ENCODE data around the gene SERPINA1. TPM values are rescaled to one million over a fixed set of nuclear protein-coding genes. Genes with fewer than 3 reads are reported as not detected.

The SERPINA1 gene
- total and polyA plus RNA-seq, 2 of the 13 experiments (the other 11 are each of a cell fraction or from before 2014, with no cell fraction given) = 3,266 to 11,015 TPM

DNA sequence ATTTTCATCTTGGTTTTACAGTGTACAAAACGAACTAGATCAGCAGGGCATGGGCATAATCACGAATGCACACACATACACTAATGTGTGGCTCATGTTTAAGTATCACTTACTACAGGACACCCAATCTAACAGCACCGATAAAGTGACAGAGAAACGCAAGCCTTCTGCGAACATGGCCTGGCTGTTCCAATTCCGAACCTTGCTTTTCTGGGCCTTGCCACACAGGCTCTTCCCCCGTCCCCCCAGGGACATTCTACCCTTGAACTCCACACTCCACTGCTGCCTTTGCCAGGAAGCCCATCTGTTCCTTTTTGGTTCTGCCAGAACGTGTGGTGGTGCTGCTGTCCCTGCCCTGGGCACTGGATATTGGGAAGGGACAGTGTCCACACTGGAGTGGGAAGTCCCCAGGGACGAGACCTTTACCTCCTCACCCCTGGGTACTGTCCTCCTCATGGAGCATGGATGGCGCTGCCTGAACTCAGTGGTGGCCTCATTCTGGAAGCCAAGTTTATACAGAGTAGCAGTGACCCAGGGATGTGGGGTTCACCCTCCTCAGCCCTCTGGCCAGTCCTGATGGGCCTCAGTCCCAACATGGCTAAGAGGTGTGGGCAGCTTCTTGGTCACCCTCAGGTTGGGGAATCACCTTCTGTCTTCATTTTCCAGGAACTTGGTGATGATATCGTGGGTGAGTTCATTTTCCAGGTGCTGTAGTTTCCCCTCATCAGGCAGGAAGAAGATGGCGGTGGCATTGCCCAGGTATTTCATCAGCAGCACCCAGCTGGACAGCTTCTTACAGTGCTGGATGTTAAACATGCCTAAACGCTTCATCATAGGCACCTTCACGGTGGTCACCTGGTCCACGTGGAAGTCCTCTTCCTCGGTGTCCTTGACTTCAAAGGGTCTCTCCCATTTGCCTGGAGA is 7.9 kb downstream of the SERPINA1 start (continued):
- TF ChIP-seq, protein P1, sequence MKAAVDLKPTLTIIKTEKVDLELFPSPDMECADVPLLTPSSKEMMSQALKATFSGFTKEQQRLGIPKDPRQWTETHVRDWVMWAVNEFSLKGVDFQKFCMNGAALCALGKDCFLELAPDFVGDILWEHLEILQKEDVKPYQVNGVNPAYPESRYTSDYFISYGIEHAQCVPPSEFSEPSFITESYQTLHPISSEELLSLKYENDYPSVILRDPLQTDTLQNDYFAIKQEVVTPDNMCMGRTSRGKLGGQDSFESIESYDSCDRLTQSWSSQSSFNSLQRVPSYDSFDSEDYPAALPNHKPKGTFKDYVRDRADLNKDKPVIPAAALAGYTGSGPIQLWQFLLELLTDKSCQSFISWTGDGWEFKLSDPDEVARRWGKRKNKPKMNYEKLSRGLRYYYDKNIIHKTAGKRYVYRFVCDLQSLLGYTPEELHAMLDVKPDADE (CRISPR knock-in tag; IDR thresholded peaks at IDR 0.05) = no peak
- TF ChIP-seq ZMYM4 (CRISPR knock-in tag; IDR thresholded peaks at IDR 0.05) = peak; percentile 32; the same call in 1 of the 2 replicates
- no peak for TF ChIP-seq NR1H2 (CRISPR knock-in tag; IDR thresholded peaks at IDR 0.05; ENCODE audit: borderline replicate concordance, low read depth)
- TF ChIP-seq, protein P2, sequence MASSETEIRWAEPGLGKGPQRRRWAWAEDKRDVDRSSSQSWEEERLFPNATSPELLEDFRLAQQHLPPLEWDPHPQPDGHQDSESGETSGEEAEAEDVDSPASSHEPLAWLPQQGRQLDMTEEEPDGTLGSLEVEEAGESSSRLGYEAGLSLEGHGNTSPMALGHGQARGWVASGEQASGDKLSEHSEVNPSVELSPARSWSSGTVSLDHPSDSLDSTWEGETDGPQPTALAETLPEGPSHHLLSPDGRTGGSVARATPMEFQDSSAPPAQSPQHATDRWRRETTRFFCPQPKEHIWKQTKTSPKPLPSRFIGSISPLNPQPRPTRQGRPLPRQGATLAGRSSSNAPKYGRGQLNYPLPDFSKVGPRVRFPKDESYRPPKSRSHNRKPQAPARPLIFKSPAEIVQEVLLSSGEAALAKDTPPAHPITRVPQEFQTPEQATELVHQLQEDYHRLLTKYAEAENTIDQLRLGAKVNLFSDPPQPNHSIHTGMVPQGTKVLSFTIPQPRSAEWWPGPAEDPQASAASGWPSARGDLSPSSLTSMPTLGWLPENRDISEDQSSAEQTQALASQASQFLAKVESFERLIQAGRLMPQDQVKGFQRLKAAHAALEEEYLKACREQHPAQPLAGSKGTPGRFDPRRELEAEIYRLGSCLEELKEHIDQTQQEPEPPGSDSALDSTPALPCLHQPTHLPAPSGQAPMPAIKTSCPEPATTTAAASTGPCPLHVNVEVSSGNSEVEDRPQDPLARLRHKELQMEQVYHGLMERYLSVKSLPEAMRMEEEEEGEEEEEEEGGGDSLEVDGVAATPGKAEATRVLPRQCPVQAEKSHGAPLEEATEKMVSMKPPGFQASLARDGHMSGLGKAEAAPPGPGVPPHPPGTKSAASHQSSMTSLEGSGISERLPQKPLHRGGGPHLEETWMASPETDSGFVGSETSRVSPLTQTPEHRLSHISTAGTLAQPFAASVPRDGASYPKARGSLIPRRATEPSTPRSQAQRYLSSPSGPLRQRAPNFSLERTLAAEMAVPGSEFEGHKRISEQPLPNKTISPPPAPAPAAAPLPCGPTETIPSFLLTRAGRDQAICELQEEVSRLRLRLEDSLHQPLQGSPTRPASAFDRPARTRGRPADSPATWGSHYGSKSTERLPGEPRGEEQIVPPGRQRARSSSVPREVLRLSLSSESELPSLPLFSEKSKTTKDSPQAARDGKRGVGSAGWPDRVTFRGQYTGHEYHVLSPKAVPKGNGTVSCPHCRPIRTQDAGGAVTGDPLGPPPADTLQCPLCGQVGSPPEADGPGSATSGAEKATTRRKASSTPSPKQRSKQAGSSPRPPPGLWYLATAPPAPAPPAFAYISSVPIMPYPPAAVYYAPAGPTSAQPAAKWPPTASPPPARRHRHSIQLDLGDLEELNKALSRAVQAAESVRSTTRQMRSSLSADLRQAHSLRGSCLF (CRISPR knock-in tag; IDR thresholded peaks at IDR 0.05; ENCODE audit: borderline replicate concordance) = no peak
- TF ChIP-seq MTF1 (CRISPR knock-in tag; IDR thresholded peaks at IDR 0.05) = no peak
- 0 out of 2 replicates have a peak, but pooled peaks have one; percentile 15 for TF ChIP-seq SPEN (CRISPR knock-in tag; IDR thresholded peaks at IDR 0.05; ENCODE audit: low read depth)
- no peak for TF ChIP-seq ZNF652 (CRISPR knock-in tag; IDR thresholded peaks at IDR 0.05; ENCODE audit: borderline replicate concordance, low read depth)
- no peak for TF ChIP-seq ZNF782 (CRISPR knock-in tag; IDR thresholded peaks at IDR 0.05; ENCODE audit: borderline replicate concordance)
- no peak for TF ChIP-seq SP1 (IDR thresholded peaks at IDR 0.05)
- no peak for TF ChIP-seq SP1 (CRISPR knock-in tag; IDR thresholded peaks at IDR 0.05)
- 0 out of 2 replicates have a peak, but pooled peaks have one; percentile 36 for TF ChIP-seq TARDBP (CRISPR knock-in tag; IDR thresholded peaks at IDR 0.05)
- no peak for TF ChIP-seq SOX6 (IDR thresholded peaks at IDR 0.05)
- TF ChIP-seq SOX6 (CRISPR knock-in tag; IDR thresholded peaks at IDR 0.05) = no peak
- TF ChIP-seq, protein P3, sequence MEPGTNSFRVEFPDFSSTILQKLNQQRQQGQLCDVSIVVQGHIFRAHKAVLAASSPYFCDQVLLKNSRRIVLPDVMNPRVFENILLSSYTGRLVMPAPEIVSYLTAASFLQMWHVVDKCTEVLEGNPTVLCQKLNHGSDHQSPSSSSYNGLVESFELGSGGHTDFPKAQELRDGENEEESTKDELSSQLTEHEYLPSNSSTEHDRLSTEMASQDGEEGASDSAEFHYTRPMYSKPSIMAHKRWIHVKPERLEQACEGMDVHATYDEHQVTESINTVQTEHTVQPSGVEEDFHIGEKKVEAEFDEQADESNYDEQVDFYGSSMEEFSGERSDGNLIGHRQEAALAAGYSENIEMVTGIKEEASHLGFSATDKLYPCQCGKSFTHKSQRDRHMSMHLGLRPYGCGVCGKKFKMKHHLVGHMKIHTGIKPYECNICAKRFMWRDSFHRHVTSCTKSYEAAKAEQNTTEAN (CRISPR knock-in tag; conservative IDR thresholded peaks at IDR 0.05) = no peak
- TF ChIP-seq ARID2 (CRISPR knock-in tag; IDR thresholded peaks at IDR 0.05; ENCODE audit: borderline replicate concordance) = peak; percentile 68; the same call in 1 of the 2 replicates
- peak; percentile 41 for TF ChIP-seq RBM22 (optimal IDR thresholded peaks at IDR 0.05; ENCODE audit: low read length)
- TF ChIP-seq SNRNP70 (IDR thresholded peaks at IDR 0.05; ENCODE audit: low read depth, low read length) = 0 out of 2 replicates have a peak, but pooled peaks have one; percentile 23
- no peak for TF ChIP-seq SRSF9 (IDR thresholded peaks at IDR 0.05; ENCODE audit: borderline replicate concordance, insufficient read depth, low read depth, low read length, poor library complexity, severe bottlenecking)
- TF ChIP-seq TBX2 (CRISPR knock-in tag; IDR thresholded peaks at IDR 0.05; ENCODE audit: borderline replicate concordance) = no peak
- TF ChIP-seq SIX4 (CRISPR knock-in tag; IDR thresholded peaks at IDR 0.05) = no peak
- TF ChIP-seq, protein P4, sequence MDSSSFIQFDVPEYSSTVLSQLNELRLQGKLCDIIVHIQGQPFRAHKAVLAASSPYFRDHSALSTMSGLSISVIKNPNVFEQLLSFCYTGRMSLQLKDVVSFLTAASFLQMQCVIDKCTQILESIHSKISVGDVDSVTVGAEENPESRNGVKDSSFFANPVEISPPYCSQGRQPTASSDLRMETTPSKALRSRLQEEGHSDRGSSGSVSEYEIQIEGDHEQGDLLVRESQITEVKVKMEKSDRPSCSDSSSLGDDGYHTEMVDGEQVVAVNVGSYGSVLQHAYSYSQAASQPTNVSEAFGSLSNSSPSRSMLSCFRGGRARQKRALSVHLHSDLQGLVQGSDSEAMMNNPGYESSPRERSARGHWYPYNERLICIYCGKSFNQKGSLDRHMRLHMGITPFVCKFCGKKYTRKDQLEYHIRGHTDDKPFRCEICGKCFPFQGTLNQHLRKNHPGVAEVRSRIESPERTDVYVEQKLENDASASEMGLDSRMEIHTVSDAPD (CRISPR knock-in tag; IDR thresholded peaks at IDR 0.05) = no peak
